Fibroblast of villous mesenchyme (primary cell): ENCODE results near the gene SCRT2. TPM values are rescaled to one million over a fixed set of nuclear protein-coding genes. Genes with fewer than 3 reads are reported as not detected.
"Not testable (repeated sequence)": the region's sequence is repeated elsewhere in the genome, so short reads cannot be mapped to it uniquely, and the experiment has no call there.

Experiments used
- DNase-seq: peaks from one replicate; pipeline ENCODE4 v3.0.0-alpha.2; 2010; ENCODE audit warnings: low read depth
- H3K4me3 ChIP-seq: 2 replicates; pipeline ENCODE4 v1.5.1; 2011; ENCODE audit warnings: low read depth, mild to moderate bottlenecking, low read length
- total RNA-seq: library from RNA; depleted of rRNA; stranded (reverse); fragments of >200 nt; gene quantifications from 2 replicates; pipeline ENCODE4 v1.2.3, GENCODE V29; 2012
- TF ChIP-seq, protein P1 (sequence below): IDR thresholded peaks from 2 replicates; pipeline ENCODE4 v1.5.1; 2012; ENCODE audit warnings: low read depth, mild to moderate bottlenecking, low read length; ENCODE audit not compliant: insufficient read depth

The SCRT2 gene
- total RNA-seq, 1 donor, result not detected

GRCh38 chr20:701401-702129 is 26.0 kb upstream of the SCRT2 start:
- TF ChIP-seq, protein P1, sequence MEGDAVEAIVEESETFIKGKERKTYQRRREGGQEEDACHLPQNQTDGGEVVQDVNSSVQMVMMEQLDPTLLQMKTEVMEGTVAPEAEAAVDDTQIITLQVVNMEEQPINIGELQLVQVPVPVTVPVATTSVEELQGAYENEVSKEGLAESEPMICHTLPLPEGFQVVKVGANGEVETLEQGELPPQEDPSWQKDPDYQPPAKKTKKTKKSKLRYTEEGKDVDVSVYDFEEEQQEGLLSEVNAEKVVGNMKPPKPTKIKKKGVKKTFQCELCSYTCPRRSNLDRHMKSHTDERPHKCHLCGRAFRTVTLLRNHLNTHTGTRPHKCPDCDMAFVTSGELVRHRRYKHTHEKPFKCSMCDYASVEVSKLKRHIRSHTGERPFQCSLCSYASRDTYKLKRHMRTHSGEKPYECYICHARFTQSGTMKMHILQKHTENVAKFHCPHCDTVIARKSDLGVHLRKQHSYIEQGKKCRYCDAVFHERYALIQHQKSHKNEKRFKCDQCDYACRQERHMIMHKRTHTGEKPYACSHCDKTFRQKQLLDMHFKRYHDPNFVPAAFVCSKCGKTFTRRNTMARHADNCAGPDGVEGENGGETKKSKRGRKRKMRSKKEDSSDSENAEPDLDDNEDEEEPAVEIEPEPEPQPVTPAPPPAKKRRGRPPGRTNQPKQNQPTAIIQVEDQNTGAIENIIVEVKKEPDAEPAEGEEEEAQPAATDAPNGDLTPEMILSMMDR, result no peak
- H3K4me3 ChIP-seq, result no peak overlapping the region
- no peak for DNase-seq

GRCh38 chr20:699811-700338 is 24.3 kb upstream of the SCRT2 start:
- DNase-seq, result no peak
- TF ChIP-seq, protein P1, result no peak
- no peak overlapping the region for H3K4me3 ChIP-seq

DNA sequence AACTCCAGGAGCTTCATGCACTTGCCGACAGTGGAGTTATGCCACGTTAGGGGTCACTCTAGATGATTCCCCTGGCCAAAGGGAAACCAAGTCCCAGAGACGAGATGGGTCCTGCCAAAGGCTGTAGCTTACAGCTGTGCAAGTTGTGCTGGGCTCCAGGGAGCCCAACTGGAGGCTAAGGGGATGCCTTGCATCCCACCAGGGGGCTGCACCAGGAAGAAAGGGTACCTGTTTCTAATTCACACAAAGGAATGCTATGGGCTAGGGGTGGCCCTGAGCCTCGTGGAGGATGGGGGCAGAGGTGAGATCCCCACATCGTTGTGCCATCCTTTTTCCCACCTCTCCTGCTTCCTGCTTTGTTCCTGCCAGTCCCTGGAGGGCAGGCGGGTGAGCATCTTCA is 23.7 kb upstream of the SCRT2 start:
- H3K4me3 ChIP-seq, result no peak overlapping the region
- DNase-seq, result no peak
- TF ChIP-seq, protein P1, result no peak

- H3K4me3 ChIP-seq, result no peak overlapping the region
- no peak for DNase-seq
- TF ChIP-seq, protein P1, result no peak
These were observed 22.7 kb upstream of the SCRT2 start for GRCh38 chr20:698276-698675.

DNA sequence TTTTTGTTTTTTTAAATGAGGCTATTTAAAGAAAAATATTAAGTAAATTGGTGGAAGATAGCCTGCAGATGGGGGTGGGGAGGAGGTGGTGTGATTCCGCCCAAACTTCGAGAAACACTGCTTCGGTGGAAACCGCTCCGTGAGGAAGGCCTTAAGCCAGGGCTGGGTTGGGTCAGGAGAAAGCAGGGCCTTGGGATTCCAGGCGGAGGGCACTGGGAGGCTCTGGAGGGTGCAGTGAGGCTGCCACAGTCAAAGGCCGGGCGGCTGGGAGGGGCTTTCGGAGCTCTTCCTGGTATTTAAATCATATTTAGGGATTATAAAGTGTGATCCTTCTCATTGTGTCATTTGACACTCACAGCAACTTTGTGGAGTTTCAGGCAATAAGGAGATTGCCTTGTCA is 22.2 kb upstream of the SCRT2 start:
- TF ChIP-seq, protein P1, result no peak
- DNase-seq, result no peak
- H3K4me3 ChIP-seq, result no peak overlapping the region

- DNase-seq, result no peak
- TF ChIP-seq, protein P1, result no peak
- H3K4me3 ChIP-seq, result no peak overlapping the region
These were observed 19.7 kb upstream of the SCRT2 start for GRCh38 chr20:695165-695866.

GRCh38 chr20:694496-694895 is 18.9 kb upstream of the SCRT2 start:
- H3K4me3 ChIP-seq, result no peak overlapping the region
- TF ChIP-seq, protein P1, result no peak
- no peak for DNase-seq

- DNase-seq, H3K4me3 ChIP-seq: not testable (repeated sequence)
These were observed 18.2 kb upstream of the SCRT2 start for GRCh38 chr20:693786-694185.
